ENCODE results near the gene SLC35D2.

Gene SLC35D2

GRCh38 chr9:96383165-96383942, at the start of gene SLC35D2:
Gene SLC35D2, minus strand, starts transcription at chr9:96383711. Its CDS starts 77 bp downstream, at chr9:96383634.
- no peak for DNase-seq

GRCh38 chr9:96430377-96430776, 46.9 kb upstream of the SLC35D2 start:
- no peak for DNase-seq

GRCh38 chr9:96429732-96430131, 46.2 kb upstream of the SLC35D2 start:
- DNase-seq = no peak

DNA sequence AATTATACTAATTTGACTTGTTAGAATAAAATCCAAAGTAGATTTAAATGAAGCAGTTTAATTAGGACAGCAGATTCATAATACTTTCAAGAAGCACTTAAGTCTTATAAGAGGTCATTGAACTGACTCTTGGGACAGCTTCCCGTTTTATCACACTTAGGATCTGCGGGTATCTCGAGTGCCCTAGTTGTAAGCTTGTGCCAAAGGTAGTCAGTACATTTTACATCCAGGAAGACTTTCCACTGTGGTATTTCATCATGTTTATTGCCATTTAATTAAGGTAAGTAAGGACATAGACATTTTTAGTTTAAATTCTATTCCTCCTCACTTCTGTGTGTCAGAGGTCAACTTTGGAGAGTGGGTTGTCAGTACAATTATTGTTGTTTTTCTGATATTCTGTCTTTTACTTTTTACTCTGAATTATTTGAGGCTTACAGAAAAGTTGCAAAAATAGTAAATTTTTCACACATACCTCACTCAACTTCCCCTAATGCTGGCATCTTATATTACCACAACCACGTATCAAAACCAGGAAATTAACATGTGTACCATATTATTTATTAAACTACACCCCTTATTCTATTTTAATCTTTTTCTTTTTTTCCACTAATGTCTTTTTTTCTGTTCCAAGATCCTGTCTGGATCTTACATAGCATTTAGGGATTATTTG, 42.1 kb upstream of the SLC35D2 start:
- no peak for DNase-seq

- no peak for DNase-seq
Observed at GRCh38 chr9:96423985-96424336, 40.5 kb upstream of the SLC35D2 start.

GRCh38 chr9:96423322-96423984, 39.9 kb upstream of the SLC35D2 start:
- DNase-seq = no peak

GRCh38 chr9:96420468-96421219, 37.1 kb upstream of the SLC35D2 start:
- DNase-seq = no peak

DNA sequence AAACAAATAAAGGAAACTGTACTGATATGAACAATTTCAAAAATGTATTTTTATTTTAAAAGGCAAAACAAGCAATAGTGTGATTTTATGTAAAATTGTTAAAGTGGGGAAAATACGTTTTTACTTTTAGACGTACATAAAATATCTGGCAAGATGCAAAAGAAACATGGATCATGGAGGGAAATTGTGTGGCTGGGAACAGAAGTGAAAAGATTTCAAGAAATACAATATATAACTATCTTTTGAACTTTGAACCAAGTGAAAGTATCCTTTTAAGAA, 36.1 kb upstream of the SLC35D2 start:
- no peak for DNase-seq

GRCh38 chr9:96418920-96419690, 35.6 kb upstream of the SLC35D2 start:
- DNase-seq = peak in 3 of 4 experiments; percentile 20 to 44 (median 38)

- peak; percentile 86 to 95 (median 92) for DNase-seq
Observed at GRCh38 chr9:96418083-96418919, 34.8 kb upstream of the SLC35D2 start, which contains the start of gene ZNF367. Gene ZNF367, minus strand, starts transcription at chr9:96418370. Its CDS starts 338 bp downstream, at chr9:96418032.

DNA sequence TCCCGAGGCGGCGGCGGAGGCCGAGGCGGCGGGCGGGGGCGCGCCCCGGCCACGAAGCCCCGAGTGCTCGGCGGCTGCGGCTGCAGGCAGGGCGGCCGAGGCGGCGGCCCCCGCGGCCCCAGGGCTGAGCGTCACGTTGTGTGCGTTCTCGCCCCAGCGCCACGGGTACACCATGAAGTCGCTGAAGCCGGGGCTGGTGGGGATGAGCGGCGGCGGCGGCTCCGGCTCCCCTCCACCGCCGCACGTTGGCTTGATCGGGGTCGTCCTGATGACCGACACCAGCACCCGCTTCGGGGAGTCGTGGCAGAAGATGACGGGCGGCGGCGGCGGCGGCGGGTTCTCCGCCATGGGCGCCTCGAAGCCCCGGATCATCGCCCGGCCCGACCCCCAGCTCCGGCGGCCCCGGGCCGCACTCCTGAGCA, 34.2 kb upstream of the SLC35D2 start:
- peak in 3 of 4 experiments; percentile 32 to 51 (median 48) for DNase-seq

DNA sequence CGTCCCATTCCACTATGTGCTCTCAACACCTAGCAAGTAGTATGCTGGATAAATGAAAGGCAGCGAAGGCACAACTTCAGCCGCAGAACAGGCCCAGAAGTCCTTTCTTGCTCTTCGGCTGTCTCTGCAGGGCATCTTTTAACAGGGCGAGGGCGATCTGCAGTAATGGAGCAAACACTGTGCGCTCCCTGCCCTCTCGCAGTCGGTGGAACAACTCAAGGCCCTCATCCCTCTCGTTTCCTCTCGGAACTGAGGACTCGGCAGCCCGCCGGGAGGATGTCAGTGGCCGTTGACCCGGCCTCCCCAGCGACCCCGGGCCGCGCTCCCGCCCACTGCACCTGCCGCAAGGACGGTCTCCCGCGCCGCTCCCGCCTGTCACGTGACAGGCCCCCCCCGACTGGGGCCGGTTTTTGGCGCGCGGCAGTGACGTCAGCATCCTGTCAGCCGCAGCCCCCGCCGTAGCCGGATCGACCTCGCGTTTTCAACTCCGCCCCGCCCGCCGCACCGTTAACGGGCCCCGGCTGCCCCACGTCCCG, 33.6 kb upstream of the SLC35D2 start:
- DNase-seq = peak; percentile 80 to 90 (median 86)

GRCh38 chr9:96413302-96414221, 30.1 kb upstream of the SLC35D2 start:
- DNase-seq = no peak

GRCh38 chr9:96412174-96412913, 28.8 kb upstream of the SLC35D2 start:
- DNase-seq = no peak

- DNase-seq = no peak
Observed at GRCh38 chr9:96411129-96411838, 27.8 kb upstream of the SLC35D2 start.

GRCh38 chr9:96408409-96409280, 25.1 kb upstream of the SLC35D2 start:
- DNase-seq = no peak

GRCh38 chr9:96400132-96400910, 16.8 kb upstream of the SLC35D2 start:
- no peak for DNase-seq

Measured in activated CD4-positive, CD25-positive, alpha-beta regulatory T cell (primary cell).